GM23338 (cell line): ENCODE data around the gene RAP1GAP2.

Source experiments
- ETS1 ChIP-seq: IDR thresholded peaks from 2 replicates; pipeline ENCODE4 v1.6.1; 2016; ENCODE audit warnings: antibody characterized with exemption
- EZH2 ChIP-seq: fragments of 200-600 bp; sonication (generic); IDR thresholded peaks from one replicate; pipeline ENCODE4 v1.8.0; 2017; ENCODE audit warnings: antibody characterized with exemption, mild to moderate bottlenecking, low read depth; ENCODE audit not compliant: unreplicated experiment
- POLR2AphosphoS5 ChIP-seq: IDR thresholded peaks from 2 replicates; pipeline ENCODE4 v1.6.1; 2016; ENCODE audit warnings: antibody characterized with exemption, low read depth

- no peak for TF ChIP-seq EZH2
- TF ChIP-seq POLR2AphosphoS5 = no peak
- no peak for TF ChIP-seq ETS1
Measured at GRCh38 chr17:2782055-2782454, 14.2 kb upstream of the RAP1GAP2 start.
